Ishikawa (cell line): ENCODE data around the gene LCP1.

Experiments
- CEBPB ChIP-seq: IDR thresholded peaks from 2 replicates; pipeline ENCODE4 v1.6.1; 2012
- CREB1 ChIP-seq: IDR thresholded peaks from 2 replicates; pipeline ENCODE4 v1.6.1; 2012; ENCODE audit warnings: low read depth
- EGR1 ChIP-seq: IDR thresholded peaks from 2 replicates; pipeline ENCODE4 v1.6.1; 2012
- EP300 ChIP-seq: IDR thresholded peaks from 2 replicates; pipeline ENCODE4 v1.6.1; 2012; ENCODE audit warnings: borderline replicate concordance
- FOXM1 ChIP-seq: IDR thresholded peaks from 2 replicates; pipeline ENCODE4 v1.6.1; 2012; ENCODE audit warnings: low read depth, borderline replicate concordance
- MAX ChIP-seq: IDR thresholded peaks from 2 replicates; pipeline ENCODE4 v1.6.1; 2012
- NFIC ChIP-seq: IDR thresholded peaks from 2 replicates; pipeline ENCODE4 v1.6.1; 2012
- RAD21 ChIP-seq: IDR thresholded peaks from 2 replicates; pipeline ENCODE4 v1.6.1; 2012; ENCODE audit warnings: low read depth
- REST ChIP-seq: IDR thresholded peaks from 2 replicates; pipeline ENCODE4 v1.6.1; 2012; ENCODE audit warnings: low read depth, mild to moderate bottlenecking
- TAF1 ChIP-seq: IDR thresholded peaks from 2 replicates; pipeline ENCODE4 v1.6.1; 2012; ENCODE audit warnings: low read depth, mild to moderate bottlenecking
- TCF12 ChIP-seq: IDR thresholded peaks from 2 replicates; pipeline ENCODE4 v1.6.1; 2012; ENCODE audit warnings: low read depth
- TEAD4 ChIP-seq: IDR thresholded peaks from 2 replicates; pipeline ENCODE4 v1.6.1; 2012
- YY1 ChIP-seq: IDR thresholded peaks from 2 replicates; pipeline ENCODE4 v1.6.1; 2012; ENCODE audit warnings: low read depth
- ZBTB7A ChIP-seq: IDR thresholded peaks from 2 replicates; pipeline ENCODE4 v1.6.1; 2012; ENCODE audit warnings: low read depth
- TF ChIP-seq, protein P1 (sequence below): IDR thresholded peaks from 2 replicates; pipeline ENCODE4 v1.6.1; 2012

LCP1 gene

DNA sequence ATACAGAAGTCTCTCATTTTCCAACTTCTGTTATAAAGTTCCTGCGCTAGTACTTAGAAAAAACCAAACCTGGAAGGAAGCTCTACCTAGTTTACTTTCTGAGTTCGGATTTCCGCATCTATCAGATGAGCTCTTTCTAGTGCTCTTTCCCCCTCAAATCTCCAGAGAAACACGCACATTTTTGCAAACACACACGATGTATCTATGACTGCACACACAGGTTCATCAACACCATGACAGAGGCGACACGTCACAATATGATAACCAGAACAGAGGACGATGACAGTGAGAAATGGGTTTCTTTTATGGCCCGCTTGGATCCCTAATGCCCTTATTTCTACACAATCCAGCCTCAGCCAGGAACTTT is 29.1 kb upstream of the LCP1 start:
- TF ChIP-seq EGR1 (no peak), NFIC (no peak), EP300 (no peak), REST (no peak), TCF12 (no peak), ZBTB7A (no peak), RAD21 (no peak), YY1 (no peak), FOXM1 (no peak), MAX (no peak), TEAD4 (no peak), CEBPB (no peak), TAF1 (no peak)
- TF ChIP-seq, protein P1, sequence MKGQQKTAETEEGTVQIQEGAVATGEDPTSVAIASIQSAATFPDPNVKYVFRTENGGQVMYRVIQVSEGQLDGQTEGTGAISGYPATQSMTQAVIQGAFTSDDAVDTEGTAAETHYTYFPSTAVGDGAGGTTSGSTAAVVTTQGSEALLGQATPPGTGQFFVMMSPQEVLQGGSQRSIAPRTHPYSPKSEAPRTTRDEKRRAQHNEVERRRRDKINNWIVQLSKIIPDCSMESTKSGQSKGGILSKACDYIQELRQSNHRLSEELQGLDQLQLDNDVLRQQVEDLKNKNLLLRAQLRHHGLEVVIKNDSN = no peak

DNA sequence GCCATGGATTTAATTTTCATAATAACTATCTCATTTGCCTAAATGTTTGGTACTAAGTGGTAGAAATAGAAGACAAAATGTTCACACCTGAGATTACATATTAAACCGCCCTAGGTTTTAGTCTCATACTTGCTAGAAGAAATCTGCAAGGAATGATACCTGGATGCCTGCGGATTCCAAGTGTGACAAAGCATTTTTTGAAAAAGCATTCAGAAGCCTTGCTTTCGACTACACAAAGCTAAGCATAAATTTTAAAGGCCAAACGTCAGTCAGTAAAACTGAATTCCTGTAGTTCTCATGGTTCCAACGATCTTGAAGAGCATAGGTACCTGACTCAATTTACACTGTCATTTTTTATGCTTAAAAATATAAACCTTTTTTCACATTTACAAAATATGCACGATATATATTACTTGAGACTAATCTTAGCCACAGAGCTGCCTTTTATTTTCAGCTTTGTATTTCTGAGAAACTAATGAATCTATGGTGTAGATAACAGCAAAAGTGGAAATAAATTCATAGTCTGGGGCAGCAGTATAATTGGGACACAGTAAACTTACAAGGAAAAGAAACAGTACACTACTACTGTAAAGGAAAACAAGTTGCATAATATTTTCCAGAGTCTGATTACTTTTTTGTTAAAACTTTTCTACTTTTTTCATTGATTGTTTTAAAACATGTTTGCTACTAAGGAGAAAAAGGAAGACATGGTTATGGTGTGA is 28.5 kb upstream of the LCP1 start:
- TF ChIP-seq CREB1 (no peak), EP300 (no peak), REST (no peak), FOXM1 (no peak), ZBTB7A (no peak), TCF12 (no peak), NFIC (no peak), CEBPB (no peak)
- TF ChIP-seq, protein P1 = no peak

DNA sequence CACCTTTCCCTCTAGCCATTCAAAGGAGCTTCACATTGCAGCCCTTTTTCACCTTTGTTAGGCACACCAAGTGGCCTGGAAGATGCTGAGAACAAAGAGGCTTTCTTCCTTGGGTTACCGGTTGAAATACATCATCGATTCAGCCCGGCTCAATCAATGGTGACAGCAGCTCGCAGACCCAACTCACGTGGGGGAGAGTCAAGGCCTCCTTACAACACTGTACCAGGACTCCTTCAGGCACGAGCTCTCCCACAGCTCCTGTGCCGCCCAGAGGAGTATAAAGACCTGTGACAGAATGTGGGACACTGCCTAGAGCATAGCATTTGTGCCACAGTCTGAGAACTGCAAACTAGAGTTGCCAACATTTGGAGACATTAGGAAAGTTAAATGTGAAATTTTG is 25.9 kb upstream of the LCP1 start:
- TF ChIP-seq TAF1 (no peak), RAD21 (no peak), EP300 (no peak), MAX (no peak), ZBTB7A (no peak), EGR1 (no peak), NFIC (no peak), FOXM1 (no peak), CEBPB (no peak), TCF12 (no peak), REST (no peak), YY1 (no peak), CREB1 (no peak), TEAD4 (no peak)
- TF ChIP-seq, protein P1 = no peak

GRCh38 chr13:46206143-46206542 is 24.2 kb upstream of the LCP1 start:
- TF ChIP-seq RAD21 (no peak), CEBPB (no peak), NFIC (no peak), TAF1 (no peak), MAX (no peak), EP300 (no peak), TEAD4 (no peak), ZBTB7A (no peak), FOXM1 (no peak), YY1 (no peak), REST (no peak), EGR1 (no peak), CREB1 (no peak), TCF12 (no peak)
- TF ChIP-seq, protein P1 = no peak
